Activated CD4-positive, alpha-beta T cell treated with anti-CD3 and anti-CD28 coated beads, Interleukin-2, amount 10 ng/mL, durations not matched to agents 7 days and 5 days (primary cell): ENCODE data around the gene FAM120A. TPM values are rescaled to one million over a fixed set of nuclear protein-coding genes. Genes with fewer than 3 reads are reported as not detected.

Experiments used
- CTCF ChIA-PET: fragments of 350-600 bp; sonication (Branson Sonifier 250); formaldehyde crosslinking; loops from one replicate; lab custom pipeline; 2021; ENCODE audit warnings: antibody characterized with exemption; lab: Charles Lee
- POLR2A ChIA-PET: fragments of 350-600 bp; sonication (Branson Sonifier 250); formaldehyde crosslinking; loops from one replicate; lab custom pipeline; 2021; ENCODE audit warnings: antibody characterized with exemption; lab: Charles Lee
- DNase-seq: peaks from one replicate; pipeline ENCODE4 v3.0.0-alpha.2; 2020
- H3K27ac Mint-ChIP-seq: one replicate; pipeline ENCODE4 v1.8.0; 2021; ENCODE audit warnings: mild to moderate bottlenecking, moderate library complexity, mixed read lengths
- H3K27me3 Mint-ChIP-seq: one replicate; pipeline ENCODE4 v1.8.0; 2021; ENCODE audit warnings: mixed read lengths
- H3K36me3 Mint-ChIP-seq: one replicate; pipeline ENCODE4 v1.8.0; 2021; ENCODE audit warnings: low read depth, mixed read lengths
- H3K4me1 Mint-ChIP-seq: one replicate; pipeline ENCODE4 v1.8.0; 2021; ENCODE audit warnings: mixed read lengths
- H3K4me3 Mint-ChIP-seq: one replicate; pipeline ENCODE4 v1.8.0; 2021; ENCODE audit warnings: mild to moderate bottlenecking, moderate library complexity, mixed read lengths
- H3K9me3 Mint-ChIP-seq: one replicate; pipeline ENCODE4 v1.8.0; 2021; ENCODE audit warnings: mixed read lengths
- total RNA-seq, 2 experiments: library from RNA; stranded (reverse); gene quantifications; one replicate each; pipeline ENCODE4 v1.2.3, GENCODE V29; 2021

FAM120A gene, protein sequence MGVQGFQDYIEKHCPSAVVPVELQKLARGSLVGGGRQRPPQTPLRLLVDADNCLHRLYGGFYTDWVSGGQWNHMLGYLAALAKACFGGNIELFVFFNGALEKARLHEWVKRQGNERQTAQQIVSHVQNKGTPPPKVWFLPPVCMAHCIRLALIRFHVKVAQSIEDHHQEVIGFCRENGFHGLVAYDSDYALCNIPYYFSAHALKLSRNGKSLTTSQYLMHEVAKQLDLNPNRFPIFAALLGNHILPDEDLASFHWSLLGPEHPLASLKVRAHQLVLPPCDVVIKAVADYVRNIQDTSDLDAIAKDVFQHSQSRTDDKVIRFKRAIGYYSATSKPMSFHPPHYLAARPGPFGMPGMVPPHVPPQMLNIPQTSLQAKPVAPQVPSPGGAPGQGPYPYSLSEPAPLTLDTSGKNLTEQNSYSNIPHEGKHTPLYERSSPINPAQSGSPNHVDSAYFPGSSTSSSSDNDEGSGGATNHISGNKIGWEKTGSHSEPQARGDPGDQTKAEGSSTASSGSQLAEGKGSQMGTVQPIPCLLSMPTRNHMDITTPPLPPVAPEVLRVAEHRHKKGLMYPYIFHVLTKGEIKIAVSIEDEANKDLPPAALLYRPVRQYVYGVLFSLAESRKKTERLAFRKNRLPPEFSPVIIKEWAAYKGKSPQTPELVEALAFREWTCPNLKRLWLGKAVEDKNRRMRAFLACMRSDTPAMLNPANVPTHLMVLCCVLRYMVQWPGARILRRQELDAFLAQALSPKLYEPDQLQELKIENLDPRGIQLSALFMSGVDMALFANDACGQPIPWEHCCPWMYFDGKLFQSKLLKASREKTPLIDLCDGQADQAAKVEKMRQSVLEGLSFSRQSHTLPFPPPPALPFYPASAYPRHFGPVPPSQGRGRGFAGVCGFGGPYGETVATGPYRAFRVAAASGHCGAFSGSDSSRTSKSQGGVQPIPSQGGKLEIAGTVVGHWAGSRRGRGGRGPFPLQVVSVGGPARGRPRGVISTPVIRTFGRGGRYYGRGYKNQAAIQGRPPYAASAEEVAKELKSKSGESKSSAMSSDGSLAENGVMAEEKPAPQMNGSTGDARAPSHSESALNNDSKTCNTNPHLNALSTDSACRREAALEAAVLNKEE
- 100 to 1,000 TPM; 118 to 135 TPM for total RNA-seq

- CTCF ChIA-PET, result interaction anchor here (0.8 to 6.6 kb wide), 3 partner anchors 22 to 327 kb away, joined by 3 to 26 read pairs (median 3); no protein-coding TSS in a partner anchor
- Mint-ChIP-seq H3K9me3 (no peaks in the 10 kb centered on the region), H3K27ac (peak within 1 kb of the TSS; percentile 96), H3K27me3 (no peaks in the 10 kb centered on the region), H3K4me3 (peak within 1 kb of the TSS; percentile 93), H3K4me1 (peaks cover 47% of the 10 kb centered on the region), H3K36me3 (peaks cover 37% of the 10 kb centered on the region)
- peak; percentile 77 for DNase-seq
- POLR2A ChIA-PET, result no interaction called here
Observed at GRCh38 chr9:93450945-93451815, at the start of gene FAM120A. Gene FAM120A, plus strand, starts transcription at chr9:93451685. Its CDS starts 231 bp downstream, at chr9:93451916.

- H3K36me3 Mint-ChIP-seq, result no peaks in the 10 kb centered on the region
- H3K9me3 Mint-ChIP-seq, result no peaks in the 10 kb centered on the region
- no peak for DNase-seq
- no peak overlapping the region for H3K27ac Mint-ChIP-seq
- ChIA-PET POLR2A (no interaction called here), CTCF (no interaction called here)
- H3K4me3 Mint-ChIP-seq, result no peak overlapping the region
- peaks cover 25% of the 10 kb centered on the region for H3K27me3 Mint-ChIP-seq
- no peaks in the 10 kb centered on the region for H3K4me1 Mint-ChIP-seq
Observed at GRCh38 chr9:93406371-93406770, 45.1 kb upstream of the FAM120A start.

- POLR2A ChIA-PET, result no interaction called here
- no peak overlapping the region for H3K27ac Mint-ChIP-seq
- peaks cover 46% of the 10 kb centered on the region for H3K27me3 Mint-ChIP-seq
- CTCF ChIA-PET, result no interaction called here
- peaks cover 6% of the 10 kb centered on the region for H3K9me3 Mint-ChIP-seq
- H3K4me3 Mint-ChIP-seq, result no peak overlapping the region
- no peaks in the 10 kb centered on the region for H3K36me3 Mint-ChIP-seq
- no peak for DNase-seq
- H3K4me1 Mint-ChIP-seq, result no peaks in the 10 kb centered on the region
Observed at GRCh38 chr9:93413530-93413929, 38.0 kb upstream of the FAM120A start.

- Mint-ChIP-seq H3K9me3 (peaks cover 14% of the 10 kb centered on the region), H3K27me3 (peaks cover 37% of the 10 kb centered on the region), H3K4me3 (no peak overlapping the region), H3K4me1 (no peaks in the 10 kb centered on the region), H3K27ac (no peak overlapping the region), H3K36me3 (peaks cover 4% of the 10 kb centered on the region)
- DNase-seq, result no peak
- CTCF ChIA-PET, result interaction anchor here (0.6 kb wide), 1 partner anchor 1709 kb away, joined by 3 read pairs; no protein-coding TSS in a partner anchor
- POLR2A ChIA-PET, result no interaction called here
Observed at GRCh38 chr9:93415176-93415690, 36.3 kb upstream of the FAM120A start.

- CTCF ChIA-PET, result no interaction called here
- POLR2A ChIA-PET, result no interaction called here
- Mint-ChIP-seq H3K27ac (no peak overlapping the region), H3K27me3 (peaks cover 29% of the 10 kb centered on the region), H3K36me3 (peaks cover 4% of the 10 kb centered on the region), H3K4me3 (no peak overlapping the region), H3K9me3 (peaks cover 16% of the 10 kb centered on the region), H3K4me1 (no peaks in the 10 kb centered on the region)
- DNase-seq, result no peak
Observed at GRCh38 chr9:93416530-93417235, 34.8 kb upstream of the FAM120A start.

DNA sequence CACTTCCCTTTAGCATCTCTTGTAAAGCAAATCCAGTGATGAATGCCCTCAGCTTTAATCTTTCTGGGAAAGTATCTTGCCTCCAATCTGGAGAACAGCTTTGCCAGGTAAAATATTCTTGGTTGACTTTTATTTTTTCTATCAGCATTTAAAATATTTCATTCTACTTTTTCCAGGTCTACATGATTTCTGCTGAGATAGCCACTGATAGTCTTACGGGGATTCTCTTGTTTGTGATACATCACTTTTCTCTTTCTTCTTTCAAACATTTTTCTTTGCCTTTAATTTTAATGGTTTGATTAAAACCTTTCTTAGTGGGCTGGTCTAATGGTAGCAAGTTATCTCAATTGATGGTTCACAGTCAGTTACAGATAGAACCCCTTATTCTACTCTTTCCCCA is 33.9 kb upstream of the FAM120A start:
- H3K9me3 Mint-ChIP-seq, result peaks cover 16% of the 10 kb centered on the region
- peaks cover 4% of the 10 kb centered on the region for H3K36me3 Mint-ChIP-seq
- no peak overlapping the region for H3K4me3 Mint-ChIP-seq
- no peak for DNase-seq
- CTCF ChIA-PET, result no interaction called here
- POLR2A ChIA-PET, result no interaction called here
- no peak overlapping the region for H3K27ac Mint-ChIP-seq
- H3K27me3 Mint-ChIP-seq, result peaks cover 24% of the 10 kb centered on the region
- no peaks in the 10 kb centered on the region for H3K4me1 Mint-ChIP-seq

DNA sequence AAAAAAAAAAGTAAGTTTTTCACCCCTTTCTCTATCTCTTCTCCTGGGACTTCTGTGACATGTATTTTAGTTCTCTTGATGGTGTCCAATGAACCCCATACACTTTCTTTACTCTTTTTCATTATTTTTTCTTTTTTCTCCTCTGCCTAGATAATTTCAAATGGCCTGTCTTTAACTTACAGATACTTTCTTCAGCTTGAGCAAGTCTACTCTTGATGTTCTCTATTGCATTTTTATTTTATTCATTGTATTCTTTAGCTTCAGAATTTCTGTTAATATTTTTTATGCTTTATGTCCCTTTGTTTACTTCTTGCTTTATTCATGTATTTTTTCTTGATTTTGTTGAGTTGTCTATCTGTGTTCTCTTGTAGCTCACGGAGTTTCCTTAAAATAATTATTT is 32.5 kb upstream of the FAM120A start:
- ChIA-PET CTCF (interaction anchor here (1.2 kb wide), 1 partner anchor 46 kb away, joined by 3 read pairs; no protein-coding TSS in a partner anchor), POLR2A (no interaction called here)
- H3K9me3 Mint-ChIP-seq, result peaks cover 16% of the 10 kb centered on the region

DNA sequence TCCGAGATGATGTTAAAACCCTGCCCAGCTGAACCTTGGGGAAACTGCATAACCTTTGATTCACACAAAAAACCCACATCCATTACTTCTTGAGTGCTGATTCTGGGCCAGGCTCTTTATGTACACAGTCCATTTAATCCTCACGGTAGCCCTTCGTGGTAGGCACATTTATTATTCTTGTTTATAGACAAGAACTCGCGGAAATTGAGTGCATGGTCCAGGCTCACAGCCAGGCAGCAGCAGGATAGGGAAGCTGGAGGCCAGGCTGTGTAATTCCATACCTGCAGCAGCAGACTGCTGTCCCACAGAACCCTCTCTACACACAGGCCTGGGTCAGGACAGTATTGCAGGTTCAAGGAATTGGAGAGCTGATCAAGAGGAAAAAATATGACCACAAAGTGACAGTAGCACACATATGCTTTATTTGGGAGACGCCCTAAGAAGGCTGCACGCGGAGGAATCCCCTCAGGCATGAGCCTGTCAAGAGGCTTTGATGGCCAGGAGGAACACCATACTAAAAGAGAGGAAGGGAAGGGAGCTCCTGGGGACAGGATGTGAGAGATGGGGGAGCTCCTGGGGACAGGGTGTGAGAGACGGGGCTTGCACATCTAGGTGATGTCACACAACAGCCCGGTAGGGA is 28.4 kb upstream of the FAM120A start:
- H3K9me3 Mint-ChIP-seq, result peaks cover 10% of the 10 kb centered on the region
- peaks cover 4% of the 10 kb centered on the region for H3K36me3 Mint-ChIP-seq
- no peaks in the 10 kb centered on the region for H3K4me1 Mint-ChIP-seq
- no peak overlapping the region for H3K4me3 Mint-ChIP-seq
- POLR2A ChIA-PET, result no interaction called here
- CTCF ChIA-PET, result no interaction called here
- peaks cover 27% of the 10 kb centered on the region for H3K27me3 Mint-ChIP-seq
- DNase-seq, result no peak
- no peak overlapping the region for H3K27ac Mint-ChIP-seq

More for the DNA sequence above, 32.5 kb upstream of the FAM120A start:
- H3K27ac Mint-ChIP-seq, result no peak overlapping the region
- DNase-seq, result no peak
- no peak overlapping the region for H3K4me3 Mint-ChIP-seq
- peaks cover 18% of the 10 kb centered on the region for H3K27me3 Mint-ChIP-seq
- H3K36me3 Mint-ChIP-seq, result peaks cover 4% of the 10 kb centered on the region
- no peaks in the 10 kb centered on the region for H3K4me1 Mint-ChIP-seq

DNA sequence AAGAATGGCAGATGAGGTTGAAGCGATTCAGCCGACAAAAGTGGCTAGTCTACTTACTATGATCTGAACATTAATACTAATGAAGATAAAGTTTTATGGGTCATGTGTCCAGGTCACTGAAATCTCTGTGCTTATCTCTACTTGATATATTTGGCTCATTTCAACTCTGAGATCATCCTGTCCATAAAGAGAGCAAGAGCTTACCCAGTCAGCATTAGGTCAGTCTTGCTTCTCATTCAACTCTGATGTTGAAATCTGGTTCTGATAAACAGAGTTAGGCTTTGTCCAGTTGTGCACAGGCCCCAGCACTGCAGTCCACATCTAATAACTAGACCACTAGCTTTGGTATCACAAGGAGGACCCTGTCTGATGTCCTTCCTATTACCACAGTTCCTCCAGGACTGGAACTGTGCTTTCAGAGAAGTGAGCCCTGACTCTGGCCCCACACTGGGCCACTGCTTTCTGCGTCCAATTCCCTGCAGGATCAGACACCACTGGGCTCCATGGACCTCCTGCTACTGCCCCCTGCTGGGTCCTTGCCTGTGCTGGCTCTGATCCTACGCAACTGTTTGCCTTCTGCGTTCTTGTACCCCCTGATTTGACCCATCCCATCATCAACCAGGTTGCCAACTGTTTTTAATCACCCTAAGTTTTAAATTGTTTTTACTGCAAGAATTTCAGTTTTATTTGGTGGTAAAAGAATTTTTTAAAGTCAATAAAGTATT is 23.7 kb upstream of the FAM120A start:
- ChIA-PET POLR2A (no interaction called here), CTCF (interaction anchor here (0.6 kb wide), 1 partner anchor 220 kb away, joined by 3 read pairs; no protein-coding TSS in a partner anchor)
- DNase-seq, result no peak
- Mint-ChIP-seq H3K4me1 (peaks cover 5% of the 10 kb centered on the region), H3K27ac (no peak overlapping the region), H3K27me3 (peaks cover 28% of the 10 kb centered on the region), H3K4me3 (no peak overlapping the region), H3K36me3 (no peaks in the 10 kb centered on the region), H3K9me3 (no peaks in the 10 kb centered on the region)

DNA sequence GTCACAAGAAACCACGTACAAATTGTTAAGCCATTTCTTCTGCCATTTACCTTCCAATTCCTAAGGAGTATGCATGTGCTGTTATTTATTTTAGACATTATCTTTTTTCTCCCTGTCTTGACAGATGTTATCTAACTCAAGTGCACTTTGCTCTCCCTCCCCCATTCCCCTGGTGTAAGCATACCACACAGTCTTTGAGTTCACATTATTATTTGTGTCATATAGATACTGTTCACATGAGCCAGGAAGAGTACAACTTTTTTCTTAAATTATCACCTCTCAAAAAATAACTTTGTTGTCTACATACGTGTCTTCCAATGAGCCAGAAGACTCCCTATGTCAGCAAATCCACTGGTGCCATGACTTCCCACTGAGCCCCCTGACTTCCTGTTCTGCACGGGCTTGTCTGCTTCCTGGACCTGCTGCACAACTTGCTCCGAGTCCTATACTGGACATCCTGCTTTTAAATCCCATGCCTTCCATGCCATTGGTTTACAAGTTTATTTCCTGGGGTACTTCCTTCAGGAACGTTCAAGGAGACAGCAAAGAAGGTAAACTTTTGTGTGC is 19.9 kb upstream of the FAM120A start:
- H3K4me3 Mint-ChIP-seq, result no peak overlapping the region
- no peak overlapping the region for H3K27ac Mint-ChIP-seq
- H3K36me3 Mint-ChIP-seq, result no peaks in the 10 kb centered on the region
- H3K27me3 Mint-ChIP-seq, result peaks cover 8% of the 10 kb centered on the region
- H3K4me1 Mint-ChIP-seq, result peaks cover 5% of the 10 kb centered on the region
- H3K9me3 Mint-ChIP-seq, result no peaks in the 10 kb centered on the region
- CTCF ChIA-PET, result no interaction called here
- DNase-seq, result no peak
- POLR2A ChIA-PET, result no interaction called here
